HG02610 (cell line): ENCODE data around the gene GDAP2.
"Not testable (repeated sequence)": the region's sequence is repeated elsewhere in the genome, so short reads cannot be mapped to it uniquely, and the experiment has no call there.

Experiments used
- ATAC-seq: cut with Tn5 transposase; IDR thresholded peaks from one replicate; pipeline ENCODE4 v1.9.1; 2021; ENCODE audit warnings: mild to moderate bottlenecking, moderate library complexity; ENCODE audit not compliant: unreplicated experiment

Gene GDAP2

GRCh38 chr1:117929343-117930172, at the start of gene GDAP2, which contains the start of gene WDR3:
TSS of gene GDAP2 (minus strand) at chr1:117929621. CDS start at chr1:117920357, 9,264 bp downstream.
TSS of gene WDR3 (plus strand) at chr1:117929739. CDS start at chr1:117933320, 3,581 bp downstream.
- ATAC-seq = peak; percentile 95

GRCh38 chr1:117976381-117976780, 47.0 kb upstream of the GDAP2 start:
- ATAC-seq = no peak

- ATAC-seq = no peak
Observed at GRCh38 chr1:117971777-117972176, 42.4 kb upstream of the GDAP2 start.

- no peak for ATAC-seq
Observed at GRCh38 chr1:117970252-117970651, 40.8 kb upstream of the GDAP2 start.

- ATAC-seq = peak; percentile 40
Observed at GRCh38 chr1:117967881-117968280, 38.5 kb upstream of the GDAP2 start.

- no peak for ATAC-seq
Observed at GRCh38 chr1:117967477-117967876, 38.1 kb upstream of the GDAP2 start.

GRCh38 chr1:117964290-117965038, 35.0 kb upstream of the GDAP2 start:
- ATAC-seq = no peak

GRCh38 chr1:117959364-117959763, 29.9 kb upstream of the GDAP2 start:
- ATAC-seq = no peak

GRCh38 chr1:117952386-117952785, 23.0 kb upstream of the GDAP2 start:
- ATAC-seq = no peak

- ATAC-seq = no peak
Observed at GRCh38 chr1:117942293-117942692, 12.9 kb upstream of the GDAP2 start.

- ATAC-seq = no peak
Observed at GRCh38 chr1:117933769-117934168, 4.3 kb upstream of the GDAP2 start.

- no peak for ATAC-seq
Observed at GRCh38 chr1:117932576-117932975, 3.2 kb upstream of the GDAP2 start.

- no peak for ATAC-seq
Observed at GRCh38 chr1:117930484-117930883, 1.1 kb upstream of the GDAP2 start.

- ATAC-seq = no peak
Observed at GRCh38 chr1:117930173-117930447, 689 bp upstream of the GDAP2 start.

GRCh38 chr1:117928881-117929342, 509 bp downstream of the GDAP2 start:
- ATAC-seq = peak; percentile 38

- ATAC-seq = no peak
Observed at GRCh38 chr1:117925981-117926380, 3.4 kb downstream of the GDAP2 start.

- ATAC-seq = not testable (repeated sequence)
Observed at GRCh38 chr1:117922717-117923116, 6.7 kb downstream of the GDAP2 start.

GRCh38 chr1:117921991-117922390, 7.4 kb downstream of the GDAP2 start:
- ATAC-seq = no peak

- ATAC-seq = no peak
Observed at GRCh38 chr1:117919376-117919775, 10.0 kb downstream of the GDAP2 start.

GRCh38 chr1:117911051-117911450, 18.4 kb downstream of the GDAP2 start:
- ATAC-seq = no peak

GRCh38 chr1:117905019-117905418, 24.4 kb downstream of the GDAP2 start:
- ATAC-seq = no peak

GRCh38 chr1:117904485-117904884, 24.9 kb downstream of the GDAP2 start:
- ATAC-seq = no peak
